Transverse colon (tissue), 4 donors: Measurements from ENCODE around the gene PACSIN2. TPM values are rescaled to one million over a fixed set of nuclear protein-coding genes. Genes with fewer than 3 reads are reported as not detected.
"Not testable (repeated sequence)": the region's sequence is repeated elsewhere in the genome, so short reads cannot be mapped to it uniquely, and the experiment has no call there.

Experiments
- DNase-seq: peaks from one replicate; pipeline ENCODE4 v3.0.0-alpha.2; 2019
- H3K27ac ChIP-seq, 4 donors: fragments of 200-600 bp; sonication (generic); 2 replicates each; pipeline ENCODE4 v1.5.1; 2016 to 2018; ENCODE audit warnings: inconsistent platforms in 4 of 4
- H3K27me3 ChIP-seq: fragments of 200-600 bp; sonication (generic); 2 replicates; pipeline ENCODE4 v1.5.1; 2017; ENCODE audit warnings: inconsistent platforms
- H3K36me3 ChIP-seq, 4 donors: fragments of 200-600 bp; sonication (generic); 2 replicates each; pipeline ENCODE4 v1.5.1; 2017 to 2019; ENCODE audit warnings: inconsistent platforms in 4 of 4
- H3K4me1 ChIP-seq, 4 donors: fragments of 200-600 bp; sonication (generic); 2 replicates each; pipeline ENCODE4 v1.5.1; 2017 to 2020; ENCODE audit warnings: inconsistent platforms in 4 of 4
- H3K4me3 ChIP-seq, 4 donors: fragments of 200-600 bp; sonication (generic); 1 replicate in 1 of 4; 2 replicates in 3 of 4; pipeline versions ENCODE4 v1.5.1 to v1.6.1; 2017 to 2019; ENCODE audit warnings: inconsistent platforms in 4 of 4
- H3K9me3 ChIP-seq, 2 donors: fragments of 200-600 bp; sonication (generic); 2 replicates each; pipeline ENCODE4 v1.5.1; 2017 to 2019; ENCODE audit warnings: inconsistent platforms in 2 of 2
- CTCF ChIP-seq, 5 experiments: fragments of 200-600 bp in 3 of 5; fragments of 450-650 bp in 2 of 5; sonication (generic) in 3 of 5; IDR thresholded peaks; 1 replicate in 2 of 5; 2 replicates in 3 of 5; pipeline ENCODE4 v1.5.1; 2016 to 2017; ENCODE audit warnings: antibody characterized with exemption in 5 of 5, inconsistent platforms in 3 of 5, mild to moderate bottlenecking in 2 of 5, moderate library complexity in 1 of 5
- EP300 ChIP-seq: sonication (generic); formaldehyde crosslinking; IDR thresholded peaks from one replicate; pipeline ENCODE4 v1.6.1; 2017; ENCODE audit warnings: antibody characterized with exemption, low read depth
- POLR2A ChIP-seq: fragments of 450-650 bp; IDR thresholded peaks from one replicate; pipeline ENCODE4 v1.6.1; 2016; ENCODE audit warnings: antibody characterized with exemption, mild to moderate bottlenecking, moderate library complexity
- POLR2AphosphoS5 ChIP-seq, 3 donors: sonication (generic); formaldehyde crosslinking; IDR thresholded peaks; one replicate each; pipeline ENCODE4 v1.6.1; 2016; ENCODE audit warnings: antibody characterized with exemption in 3 of 3
- WGBS, 2 donors: methylation state at CpG; one replicate each; pipeline ENCODE4 v1.1.5; 2018; ENCODE audit warnings: low coverage in 1 of 2; 5-methylcytosine and 5-hydroxymethylcytosine counted together
- in situ Hi-C, 4 donors: fragments of 200-750 bp; cut with MboI; loops; one replicate each; pipeline versions ENCODE4 v1.15.0 to v1.15.1; 2017; ENCODE audit warnings: low sequenced_read_pairs in 3 of 4, low pct_ligation_motif_present in 1 of 4, low pct_unique_long_range_greater_than_20kb in 1 of 4
- intact Hi-C: fragments of 100-400 bp; cut with DNase I; formaldehyde crosslinking; loops from one replicate; pipeline ENCODE4 v1.15.1; 2023; ENCODE audit warnings: low total_unique reads
- total RNA-seq, 4 donors: library from RNA; depleted of rRNA; stranded (reverse); fragments of >200 nt; gene quantifications; one replicate each; pipeline ENCODE4 v1.1.0, GENCODE V29; 2016

Gene PACSIN2
- total RNA-seq, 4 donors from 2014 or later = 53.9 to 250 (median 198) TPM

DNA sequence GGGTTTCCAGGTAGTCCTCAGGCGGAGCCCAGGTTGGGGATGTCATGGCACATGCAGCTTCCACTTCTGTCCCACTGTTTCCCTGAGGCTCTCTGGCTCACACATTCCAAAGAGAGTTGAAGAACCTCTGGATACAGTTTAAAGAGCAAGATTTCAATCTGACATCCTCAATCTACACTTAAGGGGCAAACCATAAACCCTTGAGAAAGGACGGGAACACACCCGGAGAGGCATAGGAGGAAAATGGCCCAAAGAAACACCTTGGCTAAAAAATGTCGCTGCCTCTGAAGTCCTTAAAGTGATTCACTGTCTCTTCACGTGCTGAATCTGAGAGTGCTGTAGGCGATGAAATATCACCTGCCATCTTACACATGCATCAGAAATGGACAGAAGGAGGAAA lies 87.0 kb downstream of the PACSIN2 start:
- Histone ChIP-seq H3K27me3 (no peaks in the 10 kb centered on the region), H3K4me3 (no peak overlapping the region), H3K4me1 (peaks cover 28 to 71% (median 44%) of the 10 kb centered on the region in 4 donors), H3K27ac (peak overlapping the region in 3 of 4 donors; percentile 82 to 90 (median 85)), H3K36me3 (no peaks in the 10 kb centered on the region), H3K9me3 (no peaks in the 10 kb centered on the region)
- 79% methylated on average over 6 of the region's 6 CpGs; no CpG with 5 or more reads in 1 of the 2 donors for WGBS, 2 donors
- DNase-seq = no peak
- no peak for TF ChIP-seq POLR2AphosphoS5 (IDR thresholded peaks at IDR 0.05)
- no peak for TF ChIP-seq POLR2A
- no peak for TF ChIP-seq CTCF (IDR thresholded peaks at IDR 0.05)
- TF ChIP-seq EP300 = no peak
- in situ Hi-C loops (no loop called here), intact Hi-C loops (no loop called here)

GRCh38 chr22:42926768-42927167 lies 88.2 kb downstream of the PACSIN2 start:
- 84 to 100% methylated on average over 2 to 5 of the region's 5 CpGs for WGBS, 2 donors
- Histone ChIP-seq H3K4me1 (peaks cover 20 to 71% (median 45%) of the 10 kb centered on the region in 4 donors), H3K27ac (peak overlapping the region; percentile 5 to 90 (median 58)), H3K36me3 (no peaks in the 10 kb centered on the region), H3K4me3 (no peak overlapping the region), H3K9me3 (no peaks in the 10 kb centered on the region), H3K27me3 (no peaks in the 10 kb centered on the region)
- intact Hi-C loops (no loop called here), in situ Hi-C loops (no loop called here)
- no peak for DNase-seq
- TF ChIP-seq POLR2AphosphoS5 (IDR thresholded peaks at IDR 0.05) = no peak

DNA sequence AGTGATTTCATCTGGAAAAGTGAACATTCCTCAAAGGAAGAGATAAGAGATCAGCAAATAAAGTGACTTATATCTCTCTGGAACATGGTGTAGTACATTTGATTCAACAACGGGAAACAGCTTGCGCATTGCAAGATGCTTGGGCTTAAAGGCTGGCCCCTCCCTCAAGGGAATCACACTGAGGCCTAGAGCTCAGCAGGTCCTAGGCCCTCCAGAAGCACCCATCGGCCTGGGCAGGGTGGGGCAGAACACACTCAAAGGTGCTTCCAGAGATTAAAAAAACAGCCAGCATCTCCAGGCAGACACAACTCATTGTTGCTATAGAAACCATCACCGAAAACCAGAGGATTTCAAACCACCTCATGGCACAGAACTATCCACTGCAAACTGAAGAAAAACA lies 88.8 kb downstream of the PACSIN2 start:
- Histone ChIP-seq H3K4me3 (no peak overlapping the region), H3K27ac (peak overlapping the region; percentile 54 to 90 (median 64)), H3K4me1 (peaks cover 21 to 74% (median 40%) of the 10 kb centered on the region in 4 donors), H3K9me3 (no peaks in the 10 kb centered on the region), H3K36me3 (no peaks in the 10 kb centered on the region), H3K27me3 (no peaks in the 10 kb centered on the region)
- 52 to 64% methylated on average over 2 to 4 of the region's 4 CpGs for WGBS, 2 donors
- DNase-seq = no peak
- in situ Hi-C loops (no loop called here), intact Hi-C loops (no loop called here)
- TF ChIP-seq POLR2A (no peak), POLR2AphosphoS5 (IDR thresholded peaks at IDR 0.05) (no peak)

DNA sequence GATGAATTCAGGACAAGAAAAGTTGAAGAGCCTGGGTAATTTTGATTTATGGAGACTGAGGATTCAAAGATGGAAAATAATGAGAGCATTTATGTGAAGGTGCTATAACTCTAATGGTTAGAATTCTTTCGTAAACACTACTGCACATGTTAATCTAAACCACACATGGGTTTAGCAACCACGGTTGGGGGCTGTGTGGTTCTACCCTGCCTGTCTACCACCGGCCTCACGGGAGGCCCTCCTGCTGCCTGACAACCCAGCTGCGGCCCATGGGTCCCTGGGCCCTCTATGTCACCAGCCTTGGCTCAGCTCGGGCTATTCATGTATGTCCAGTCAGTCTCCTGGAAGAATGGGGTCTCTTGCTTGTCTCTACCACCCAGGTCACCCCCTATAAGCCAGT lies 89.4 kb downstream of the PACSIN2 start:
- no peak overlapping the region for H3K4me3 ChIP-seq
- no peak for DNase-seq
- no peaks in the 10 kb centered on the region for H3K27me3 ChIP-seq
- H3K36me3 ChIP-seq = no peaks in the 10 kb centered on the region
- TF ChIP-seq CTCF (IDR thresholded peaks at IDR 0.05) = no peak
- no peak for TF ChIP-seq EP300
- no peak for TF ChIP-seq POLR2A
- no peak for TF ChIP-seq POLR2AphosphoS5 (IDR thresholded peaks at IDR 0.05)
- WGBS, 2 donors = 63 to 80% methylated on average over 1 to 6 of the region's 6 CpGs
- peak overlapping the region; percentile 54 to 90 (median 64) for H3K27ac ChIP-seq
- peaks cover 20 to 70% (median 35%) of the 10 kb centered on the region in 4 donors for H3K4me1 ChIP-seq
- intact Hi-C loops = no loop called here
- H3K9me3 ChIP-seq = no peaks in the 10 kb centered on the region
- in situ Hi-C loops = no loop called here

GRCh38 chr22:42925031-42925430 lies 89.9 kb downstream of the PACSIN2 start:
- DNase-seq, H3K9me3 ChIP-seq, in situ Hi-C loops, intact Hi-C loops, H3K36me3 ChIP-seq, H3K4me3 ChIP-seq, H3K27me3 ChIP-seq: not testable (repeated sequence)
- peak overlapping the region in 3 of 4 donors; percentile 61 to 90 (median 67) for H3K27ac ChIP-seq
- H3K4me1 ChIP-seq = peaks cover 15 to 69% (median 30%) of the 10 kb centered on the region in 4 donors
- 78 to 95% methylated on average over 6 to 10 of the region's 10 CpGs for WGBS, 2 donors

DNA sequence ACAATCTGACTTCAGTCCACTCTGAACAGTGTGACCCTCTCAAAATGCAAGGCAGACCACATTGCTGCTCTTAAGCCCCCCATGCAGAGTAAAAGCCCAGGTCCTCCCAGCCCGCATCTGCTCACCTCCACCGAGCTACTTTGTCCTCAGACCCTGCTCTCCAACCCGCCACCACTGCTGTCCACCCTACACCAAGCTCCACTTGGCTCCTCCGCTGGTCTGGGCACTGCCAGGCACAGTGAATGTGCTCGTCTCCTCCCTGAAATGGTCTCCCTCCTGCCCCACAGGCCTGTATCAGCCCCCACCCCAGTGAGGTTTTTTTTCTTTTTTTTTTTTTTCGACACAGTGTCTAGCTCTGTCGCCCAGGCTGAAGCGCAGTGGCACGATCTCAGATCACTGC lies 90.5 kb downstream of the PACSIN2 start:
- 91 to 92% methylated on average over 6 to 9 of the region's 9 CpGs for WGBS, 2 donors

More for the DNA sequence above, 90.5 kb downstream of the PACSIN2 start:
- no peaks in the 10 kb centered on the region for H3K27me3 ChIP-seq
- in situ Hi-C loops = no loop called here
- H3K4me1 ChIP-seq = peaks cover 11 to 67% (median 26%) of the 10 kb centered on the region in 4 donors
- no peaks in the 10 kb centered on the region for H3K36me3 ChIP-seq
- H3K4me3 ChIP-seq = no peak overlapping the region
- H3K27ac ChIP-seq = peak overlapping the region in 2 of 4 donors; percentile 61 to 90
- intact Hi-C loops = no loop called here
- H3K9me3 ChIP-seq = no peaks in the 10 kb centered on the region
- TF ChIP-seq POLR2AphosphoS5 (IDR thresholded peaks at IDR 0.05) = no peak
- no peak for TF ChIP-seq CTCF (IDR thresholded peaks at IDR 0.05)
- no peak for TF ChIP-seq POLR2A
- DNase-seq = no peak
